HepG2 (cell line): ENCODE results near the gene EXOC7.

Experiments used
- ATF3 ChIP-seq: sonication (generic); formaldehyde crosslinking; IDR thresholded peaks from 2 replicates; pipeline ENCODE4 v1.4.0; 2020; ENCODE audit warnings: missing genetic modification reagents
- CREB1 ChIP-seq, 2 experiments: fragments of 450-650 bp in 1 of 2; IDR thresholded peaks; 2 replicates each; pipeline ENCODE4 v1.6.1; 2016 to 2017; ENCODE audit warnings: control low read depth in 1 of 2, mild to moderate bottlenecking in 1 of 2, missing compliant biosample characterization in 1 of 2, missing genetic modification characterization in 1 of 2
- EP300 ChIP-seq, 3 experiments: sonication (generic) in 1 of 3; formaldehyde crosslinking in 1 of 3; IDR thresholded peaks; 2 replicates each; pipeline versions ENCODE4 v1.5.1 to v1.6.1; 2011 to 2020; ENCODE audit warnings: low read depth in 2 of 3, low read length in 2 of 3, borderline replicate concordance in 1 of 3, improper control_type of control experiment in 1 of 3, mild to moderate bottlenecking in 1 of 3, missing genetic modification reagents in 1 of 3, moderate library complexity in 1 of 3
- EZH2 ChIP-seq: conservative IDR thresholded peaks from 2 replicates; pipeline ENCODE4 v1.6.1; 2012; ENCODE audit warnings: mild to moderate bottlenecking, low read depth, low read length, moderate library complexity
- KLF13 ChIP-seq: sonication (generic); formaldehyde crosslinking; IDR thresholded peaks from 2 replicates; pipeline ENCODE4 v1.4.0; 2020; ENCODE audit warnings: mild to moderate bottlenecking, missing genetic modification reagents
- NAIF1 ChIP-seq: sonication (generic); formaldehyde crosslinking; IDR thresholded peaks from 2 replicates; pipeline ENCODE4 v1.5.0; 2020; ENCODE audit warnings: mild to moderate bottlenecking, missing genetic modification reagents, borderline replicate concordance
- SMAD1 ChIP-seq: sonication (generic); formaldehyde crosslinking; IDR thresholded peaks from 2 replicates; pipeline ENCODE4 v1.4.0; 2020; ENCODE audit warnings: missing genetic modification reagents, low read depth, mild to moderate bottlenecking, borderline replicate concordance
- SP4 ChIP-seq: sonication (generic); formaldehyde crosslinking; IDR thresholded peaks from 2 replicates; pipeline ENCODE4 v1.8.1; 2023; ENCODE audit warnings: mild to moderate bottlenecking, missing genetic modification reagents
- ZBTB8A ChIP-seq: sonication (generic); formaldehyde crosslinking; IDR thresholded peaks from 2 replicates; pipeline ENCODE4 v1.4.0; 2020; ENCODE audit warnings: mild to moderate bottlenecking, low read depth, missing genetic modification reagents, borderline replicate concordance
- ZFP82 ChIP-seq: sonication (generic); formaldehyde crosslinking; IDR thresholded peaks from 2 replicates; pipeline ENCODE4 v1.5.1; 2020; ENCODE audit warnings: mild to moderate bottlenecking, missing genetic modification reagents, borderline replicate concordance

- TF ChIP-seq KLF13 (CRISPR knock-in tag) (no peak), EP300 (IDR thresholded peaks at IDR 0.05; ENCODE audit: low read depth in 2 of 2, low read length in 2 of 2) (no peak), EP300 (CRISPR knock-in tag; IDR thresholded peaks at IDR 0.05; ENCODE audit: borderline replicate concordance) (no peak), ZBTB8A (CRISPR knock-in tag) (no peak), SP4 (no peak), CREB1 (IDR thresholded peaks at IDR 0.05) (no peak), CREB1 (CRISPR knock-in tag; IDR thresholded peaks at IDR 0.05) (no peak), EZH2 (no peak), NAIF1 (CRISPR knock-in tag) (no peak), ZFP82 (CRISPR knock-in tag) (no peak), ATF3 (CRISPR knock-in tag) (no peak), SMAD1 (CRISPR knock-in tag) (no peak)
Observed at GRCh38 chr17:76095943-76096342, 7.6 kb downstream of the EXOC7 start.
